Stimulated activated naive B cell treated with anti-CD40 and anti-IgM and Interleukin-4, amounts not matched to agents 10 μg/mL and 1 μg/mL and 100 μg/mL, for 72 hours (primary cell): ENCODE measurements around the gene CFAP410.

Source experiments
- ATAC-seq, 2 donors: fragments of 150-1000 bp; cut with Tn5 transposase; replicated peaks; 2 replicates each; pipeline ENCODE4 v1.10.0; 2021; ENCODE audit warnings: moderate library complexity in 1 of 2
- DNase-seq: peaks from one replicate; pipeline ENCODE4 v3.0.0; 2021
- H3K27ac Mint-ChIP-seq: one replicate; pipeline ENCODE4 v1.8.0; 2022; ENCODE audit warnings: mild to moderate bottlenecking, mixed read lengths
- H3K27me3 Mint-ChIP-seq, 2 donors: one replicate each; pipeline ENCODE4 v1.8.0; 2022; ENCODE audit warnings: mixed read lengths in 2 of 2
- H3K36me3 Mint-ChIP-seq, 2 donors: one replicate each; pipeline ENCODE4 v1.8.0; 2022; ENCODE audit warnings: mixed read lengths in 2 of 2, mild to moderate bottlenecking in 1 of 2
- H3K4me1 Mint-ChIP-seq, 2 donors: one replicate each; pipeline ENCODE4 v1.8.0; 2022; ENCODE audit warnings: mixed read lengths in 2 of 2, mild to moderate bottlenecking in 1 of 2
- H3K4me3 Mint-ChIP-seq, 2 donors: one replicate each; pipeline ENCODE4 v1.8.0; 2022; ENCODE audit warnings: mild to moderate bottlenecking in 2 of 2, mixed read lengths in 2 of 2, moderate library complexity in 1 of 2
- H3K9me3 Mint-ChIP-seq, 2 donors: one replicate each; pipeline ENCODE4 v1.8.0; 2022; ENCODE audit warnings: mixed read lengths in 2 of 2, mild to moderate bottlenecking in 1 of 2

CFAP410 gene

GRCh38 chr21:44375761-44376241 lies 36.6 kb upstream of the CFAP410 start:
- Mint-ChIP-seq H3K27me3 (no peaks in the 10 kb centered on the region), H3K4me3 (peak overlapping the region in 1 of 2 donors; percentile 30), H3K4me1 (peaks cover 22 to 25% of the 10 kb centered on the region in 2 donors), H3K36me3 (peaks cover 6 to 17% of the 10 kb centered on the region in 2 donors), H3K27ac (peak overlapping the region; percentile 79), H3K9me3 (peaks cover 10 to 11% of the 10 kb centered on the region in 2 donors)
- DNase-seq (no peak), ATAC-seq (no peak)

GRCh38 chr21:44375281-44375651 lies 36.1 kb upstream of the CFAP410 start:
- Mint-ChIP-seq H3K27ac (peak overlapping the region; percentile 79), H3K27me3 (no peaks in the 10 kb centered on the region), H3K4me1 (peaks cover 22 to 25% of the 10 kb centered on the region in 2 donors), H3K4me3 (peak overlapping the region in 1 of 2 donors; percentile 30), H3K36me3 (peaks cover 6 to 15% of the 10 kb centered on the region in 2 donors), H3K9me3 (peaks cover 10 to 11% of the 10 kb centered on the region in 2 donors)
- DNase-seq (peak; percentile 40), ATAC-seq (peak; percentile 74 to 84)

GRCh38 chr21:44374601-44375280 lies 35.6 kb upstream of the CFAP410 start:
- Mint-ChIP-seq H3K27ac (peak overlapping the region; percentile 79), H3K4me1 (peaks cover 22 to 25% of the 10 kb centered on the region in 2 donors), H3K36me3 (peaks cover 6 to 15% of the 10 kb centered on the region in 2 donors), H3K4me3 (peak overlapping the region in 1 of 2 donors; percentile 30), H3K9me3 (peaks cover 10 to 11% of the 10 kb centered on the region in 2 donors), H3K27me3 (no peaks in the 10 kb centered on the region)
- no peak for ATAC-seq
- no peak for DNase-seq

- no peak for DNase-seq
- Mint-ChIP-seq H3K4me3 (no peak overlapping the region), H3K27me3 (no peaks in the 10 kb centered on the region), H3K4me1 (peaks cover 22 to 25% of the 10 kb centered on the region in 2 donors), H3K27ac (no peak overlapping the region), H3K36me3 (peaks cover 8 to 15% of the 10 kb centered on the region in 2 donors), H3K9me3 (peaks cover 10 to 11% of the 10 kb centered on the region in 2 donors)
- ATAC-seq = no peak
These were observed 33.4 kb upstream of the CFAP410 start for GRCh38 chr21:44372616-44373015.

GRCh38 chr21:44371596-44371995 lies 32.4 kb upstream of the CFAP410 start:
- H3K4me3 Mint-ChIP-seq = no peak overlapping the region
- no peak overlapping the region for H3K27ac Mint-ChIP-seq
- H3K4me1 Mint-ChIP-seq = peaks cover 17 to 18% of the 10 kb centered on the region in 2 donors
- no peaks in the 10 kb centered on the region for H3K27me3 Mint-ChIP-seq
- DNase-seq = no peak
- ATAC-seq = no peak
- peaks cover 10 to 11% of the 10 kb centered on the region in 2 donors for H3K9me3 Mint-ChIP-seq
- H3K36me3 Mint-ChIP-seq = peaks cover 8 to 12% of the 10 kb centered on the region in 2 donors

GRCh38 chr21:44370786-44371410 lies 31.7 kb upstream of the CFAP410 start:
- no peak overlapping the region for H3K27ac Mint-ChIP-seq

GRCh38 chr21:44370027-44370735 lies 31.0 kb upstream of the CFAP410 start:
- no peak for DNase-seq
- Mint-ChIP-seq H3K4me3 (no peak overlapping the region), H3K9me3 (peaks cover 5 to 6% of the 10 kb centered on the region in 2 donors), H3K27me3 (no peaks in the 10 kb centered on the region), H3K4me1 (peaks cover 4 to 5% of the 10 kb centered on the region in 2 donors), H3K27ac (no peak overlapping the region), H3K36me3 (peaks cover 6 to 7% of the 10 kb centered on the region in 2 donors)
- no peak for ATAC-seq

More at GRCh38 chr21:44370786-44371410, 31.7 kb upstream of the CFAP410 start:
- no peak for ATAC-seq
- H3K36me3 Mint-ChIP-seq = peaks cover 8 to 12% of the 10 kb centered on the region in 2 donors
- H3K9me3 Mint-ChIP-seq = peaks cover 10 to 11% of the 10 kb centered on the region in 2 donors
- no peak overlapping the region for H3K4me3 Mint-ChIP-seq
- H3K27me3 Mint-ChIP-seq = no peaks in the 10 kb centered on the region
- no peak for DNase-seq
- peaks cover 11 to 13% of the 10 kb centered on the region in 2 donors for H3K4me1 Mint-ChIP-seq

- Mint-ChIP-seq H3K27ac (no peak overlapping the region), H3K36me3 (peaks cover 1 to 4% of the 10 kb centered on the region in 2 donors), H3K4me1 (no peaks in the 10 kb centered on the region), H3K27me3 (no peaks in the 10 kb centered on the region), H3K9me3 (peaks cover 3% of the 10 kb centered on the region in 2 donors), H3K4me3 (no peak overlapping the region)
- no peak for ATAC-seq
- DNase-seq = no peak
These were observed 29.7 kb upstream of the CFAP410 start for GRCh38 chr21:44368711-44369446.

- DNase-seq (no peak), ATAC-seq (no peak)
- Mint-ChIP-seq H3K27ac (no peak overlapping the region), H3K4me1 (no peaks in the 10 kb centered on the region), H3K4me3 (no peak overlapping the region), H3K36me3 (peaks cover 1 to 14% of the 10 kb centered on the region in 2 donors), H3K27me3 (no peaks in the 10 kb centered on the region), H3K9me3 (peaks cover 9 to 12% of the 10 kb centered on the region in 2 donors)
These were observed 27.5 kb upstream of the CFAP410 start for GRCh38 chr21:44366586-44367211.

- no peaks in the 10 kb centered on the region for H3K4me1 Mint-ChIP-seq
- H3K27me3 Mint-ChIP-seq = no peaks in the 10 kb centered on the region
- H3K9me3 Mint-ChIP-seq = peaks cover 6 to 9% of the 10 kb centered on the region in 2 donors
- DNase-seq (no peak), ATAC-seq (no peak)
- no peak overlapping the region for H3K27ac Mint-ChIP-seq
- H3K36me3 Mint-ChIP-seq = peaks cover 1 to 11% of the 10 kb centered on the region in 2 donors
- H3K4me3 Mint-ChIP-seq = no peak overlapping the region
These were observed 26.9 kb upstream of the CFAP410 start for GRCh38 chr21:44365967-44366585.

GRCh38 chr21:44365251-44365966 lies 26.2 kb upstream of the CFAP410 start:
- Mint-ChIP-seq H3K4me3 (no peak overlapping the region), H3K27ac (no peak overlapping the region), H3K27me3 (no peaks in the 10 kb centered on the region), H3K9me3 (peaks cover 6 to 9% of the 10 kb centered on the region in 2 donors), H3K4me1 (peaks cover 0 to 2% of the 10 kb centered on the region in 2 donors), H3K36me3 (peaks cover 1 to 11% of the 10 kb centered on the region in 2 donors)
- DNase-seq (no peak), ATAC-seq (no peak)

GRCh38 chr21:44364151-44365053 lies 25.2 kb upstream of the CFAP410 start:
- no peak overlapping the region for H3K4me3 Mint-ChIP-seq
- H3K4me1 Mint-ChIP-seq = peaks cover 2 to 7% of the 10 kb centered on the region in 2 donors
- H3K27ac Mint-ChIP-seq = no peak overlapping the region
- peaks cover 7 to 9% of the 10 kb centered on the region in 2 donors for H3K9me3 Mint-ChIP-seq
- H3K27me3 Mint-ChIP-seq = no peaks in the 10 kb centered on the region
- peaks cover 1 to 11% of the 10 kb centered on the region in 2 donors for H3K36me3 Mint-ChIP-seq
- DNase-seq = no peak
- no peak for ATAC-seq
